Lower lobe of right lung (tissue), 2 donors: ENCODE measurements around the gene EMILIN3. TPM values are rescaled to one million over a fixed set of nuclear protein-coding genes. Genes with fewer than 3 reads are reported as not detected.

Experiments used
- ATAC-seq, 2 donors: fragments of 200-7000 bp; cut with Tn5 transposase; one replicate each; pipeline ENCODE4 v1.9.1; 2020 to 2022; ENCODE audit warnings: mild to moderate bottlenecking in 2 of 2, moderate library complexity in 2 of 2
- DNase-seq: peaks from one replicate; pipeline ENCODE4 v3.0.0-alpha.2; 2020
- H3K27ac ChIP-seq: fragments of 200-600 bp; one replicate; pipeline ENCODE4 v1.8.0; 2022
- H3K27me3 ChIP-seq: fragments of 200-600 bp; one replicate; pipeline ENCODE4 v1.8.0; 2022; ENCODE audit warnings: low read depth
- H3K36me3 ChIP-seq: fragments of 200-600 bp; one replicate; pipeline ENCODE4 v1.8.0; 2022; ENCODE audit warnings: mild to moderate bottlenecking
- H3K4me1 ChIP-seq: fragments of 200-600 bp; one replicate; pipeline ENCODE4 v1.8.0; 2022
- H3K4me3 ChIP-seq: fragments of 200-600 bp; one replicate; pipeline ENCODE4 v1.8.0; 2022; ENCODE audit warnings: mild to moderate bottlenecking
- H3K9me3 ChIP-seq: fragments of 200-600 bp; one replicate; pipeline ENCODE4 v1.8.0; 2022
- intact Hi-C: fragments of 100-400 bp; cut with DNase I; formaldehyde crosslinking; loops from one replicate; pipeline ENCODE4 v1.11.0; 2022
- total RNA-seq: library from RNA; stranded (reverse); fragmentation: NEBNext Ultra II Directional; extraction: Animal tissue kit (Norgen Biotek cat#: 25700); gene quantifications from one replicate; pipeline ENCODE4 v1.2.1, GENCODE V29; 2021
- TF ChIP-seq, protein P1 (sequence below): fragments of 200-600 bp; IDR thresholded peaks from one replicate; pipeline ENCODE4 v1.8.0; 2022; ENCODE audit warnings: antibody characterized with exemption, mild to moderate bottlenecking
- donor health status: DM: no; HTN: yes; CAD: no; lungs with severe emphysema.

The EMILIN3 gene
- total RNA-seq, 1 donor from 2014 or later: 0.15 TPM

GRCh38 chr20:41379551-41379950, 12.9 kb upstream of the EMILIN3 start:
- ATAC-seq: no peak
- TF ChIP-seq, protein P1, sequence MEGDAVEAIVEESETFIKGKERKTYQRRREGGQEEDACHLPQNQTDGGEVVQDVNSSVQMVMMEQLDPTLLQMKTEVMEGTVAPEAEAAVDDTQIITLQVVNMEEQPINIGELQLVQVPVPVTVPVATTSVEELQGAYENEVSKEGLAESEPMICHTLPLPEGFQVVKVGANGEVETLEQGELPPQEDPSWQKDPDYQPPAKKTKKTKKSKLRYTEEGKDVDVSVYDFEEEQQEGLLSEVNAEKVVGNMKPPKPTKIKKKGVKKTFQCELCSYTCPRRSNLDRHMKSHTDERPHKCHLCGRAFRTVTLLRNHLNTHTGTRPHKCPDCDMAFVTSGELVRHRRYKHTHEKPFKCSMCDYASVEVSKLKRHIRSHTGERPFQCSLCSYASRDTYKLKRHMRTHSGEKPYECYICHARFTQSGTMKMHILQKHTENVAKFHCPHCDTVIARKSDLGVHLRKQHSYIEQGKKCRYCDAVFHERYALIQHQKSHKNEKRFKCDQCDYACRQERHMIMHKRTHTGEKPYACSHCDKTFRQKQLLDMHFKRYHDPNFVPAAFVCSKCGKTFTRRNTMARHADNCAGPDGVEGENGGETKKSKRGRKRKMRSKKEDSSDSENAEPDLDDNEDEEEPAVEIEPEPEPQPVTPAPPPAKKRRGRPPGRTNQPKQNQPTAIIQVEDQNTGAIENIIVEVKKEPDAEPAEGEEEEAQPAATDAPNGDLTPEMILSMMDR: no peak

GRCh38 chr20:41377275-41377674, 10.7 kb upstream of the EMILIN3 start:
- ATAC-seq (no peak), DNase-seq (no peak)
- Histone ChIP-seq H3K36me3 (no peaks in the 10 kb centered on the region), H3K9me3 (no peaks in the 10 kb centered on the region), H3K27me3 (peaks cover 8% of the 10 kb centered on the region), H3K4me1 (no peaks in the 10 kb centered on the region), H3K27ac (no peak overlapping the region), H3K4me3 (no peak overlapping the region)
- TF ChIP-seq, protein P1: no peak
- intact Hi-C loops: no loop called here

More at GRCh38 chr20:41379551-41379950, 12.9 kb upstream of the EMILIN3 start:
- Histone ChIP-seq H3K27ac (no peak overlapping the region), H3K9me3 (no peaks in the 10 kb centered on the region), H3K36me3 (no peaks in the 10 kb centered on the region), H3K4me3 (no peak overlapping the region), H3K27me3 (peaks cover 8% of the 10 kb centered on the region), H3K4me1 (no peaks in the 10 kb centered on the region)
- intact Hi-C loops: no loop called here
- no peak for DNase-seq

DNA sequence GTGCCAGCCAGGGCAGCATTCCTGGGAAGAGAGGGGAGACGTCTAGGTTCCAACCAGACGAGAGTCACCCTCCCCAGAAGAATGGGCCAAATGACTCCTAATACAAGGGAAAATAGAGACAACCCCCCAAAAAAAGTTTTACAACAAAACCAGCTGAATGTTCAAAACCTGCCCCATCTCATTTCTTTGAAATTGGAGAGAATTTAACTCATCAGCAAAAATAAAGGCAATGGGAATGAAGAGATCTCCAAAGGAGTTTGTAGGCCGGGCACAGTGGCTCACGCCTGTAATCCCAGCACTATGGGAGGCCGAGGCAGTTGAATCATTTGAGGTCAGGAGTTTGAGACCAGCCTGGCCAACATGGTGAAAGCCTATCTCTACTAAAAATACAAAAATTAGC, 9.7 kb upstream of the EMILIN3 start:
- Histone ChIP-seq H3K36me3 (no peaks in the 10 kb centered on the region), H3K4me1 (no peaks in the 10 kb centered on the region), H3K4me3 (no peak overlapping the region), H3K27me3 (peaks cover 8% of the 10 kb centered on the region), H3K27ac (no peak overlapping the region), H3K9me3 (no peaks in the 10 kb centered on the region)
- DNase-seq (no peak), ATAC-seq (no peak)
- TF ChIP-seq, protein P1: no peak
- intact Hi-C loops: no loop called here

DNA sequence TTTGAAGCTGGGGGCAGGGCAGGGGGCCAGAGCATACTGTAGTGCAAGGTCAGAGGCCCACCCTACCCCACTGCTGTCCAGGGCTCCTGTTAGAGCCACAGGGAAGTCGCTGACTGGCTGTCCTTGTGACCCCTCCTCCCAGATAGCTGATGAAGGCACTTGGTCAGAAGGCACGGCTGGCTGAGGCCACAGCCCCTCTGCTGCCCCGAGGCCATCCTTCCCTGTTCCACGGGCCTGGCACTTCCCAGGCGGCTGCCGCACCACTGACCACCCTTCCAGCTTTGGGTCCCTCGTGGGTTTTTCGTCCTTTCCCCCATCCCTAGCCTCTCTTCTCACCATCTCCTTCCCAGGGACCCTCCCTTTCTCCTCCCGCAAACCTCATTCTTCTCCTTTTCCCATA, 9.2 kb upstream of the EMILIN3 start:
- Histone ChIP-seq H3K36me3 (no peaks in the 10 kb centered on the region), H3K4me1 (no peaks in the 10 kb centered on the region), H3K9me3 (no peaks in the 10 kb centered on the region), H3K27me3 (peaks cover 8% of the 10 kb centered on the region), H3K27ac (no peak overlapping the region), H3K4me3 (no peak overlapping the region)
- TF ChIP-seq, protein P1: no peak
- DNase-seq (no peak), ATAC-seq (no peak)
- intact Hi-C loops: no loop called here

GRCh38 chr20:41373931-41374920, 7.6 kb upstream of the EMILIN3 start:
- Histone ChIP-seq H3K4me1 (no peaks in the 10 kb centered on the region), H3K4me3 (no peak overlapping the region), H3K36me3 (no peaks in the 10 kb centered on the region), H3K27ac (no peak overlapping the region), H3K27me3 (peaks cover 8% of the 10 kb centered on the region), H3K9me3 (no peaks in the 10 kb centered on the region)
- DNase-seq (no peak), ATAC-seq (no peak)
- intact Hi-C loops: no loop called here
- TF ChIP-seq, protein P1: no peak
